K562 (cell line): ENCODE results near the gene SNRPA. TPM values are rescaled to one million over a fixed set of nuclear protein-coding genes. Genes with fewer than 3 reads are reported as not detected.

Experiments used
- BHLHE40 ChIP-seq: IDR thresholded peaks from 2 replicates; pipeline ENCODE4 v1.6.1; 2011; ENCODE audit warnings: low read length, improper control_type of control experiment
- CREB3L1 ChIP-seq: fragments of 450-650 bp; IDR thresholded peaks from 2 replicates; pipeline ENCODE4 v1.6.1; 2014; ENCODE audit warnings: low read depth, mild to moderate bottlenecking, moderate library complexity, borderline replicate concordance
- DPF2 ChIP-seq: fragments of 450-650 bp; IDR thresholded peaks from 2 replicates; pipeline ENCODE4 v1.6.1; 2016
- E4F1 ChIP-seq: fragments of 250-450 bp; sonication (Bioruptor Pico); IDR thresholded peaks from 2 replicates; pipeline ENCODE4 v1.5.0; 2021; ENCODE audit warnings: mild to moderate bottlenecking, borderline replicate concordance
- FOXA1 ChIP-seq: fragments of 450-650 bp; IDR thresholded peaks from 2 replicates; pipeline ENCODE4 v1.6.1; 2016; ENCODE audit warnings: mild to moderate bottlenecking, borderline replicate concordance
- GATAD2B ChIP-seq: fragments of 450-650 bp; IDR thresholded peaks from 2 replicates; pipeline ENCODE4 v1.6.1; 2017; ENCODE audit warnings: mild to moderate bottlenecking, borderline replicate concordance
- MTA3 ChIP-seq: fragments of 450-650 bp; formaldehyde crosslinking; IDR thresholded peaks from 2 replicates; pipeline ENCODE4 v1.6.1; 2017; ENCODE audit warnings: mild to moderate bottlenecking, borderline replicate concordance
- NFE2L1 ChIP-seq: fragments of 450-650 bp; IDR thresholded peaks from 2 replicates; pipeline ENCODE4 v1.6.1; 2016; ENCODE audit warnings: missing genetic modification characterization, low read depth, mild to moderate bottlenecking, missing compliant biosample characterization, moderate library complexity, borderline replicate concordance
- PHB2 ChIP-seq: fragments of 450-650 bp; IDR thresholded peaks from 2 replicates; pipeline ENCODE4 v1.6.1; 2017; ENCODE audit warnings: low read depth
- RBM25 ChIP-seq: fragments of 200-400 bp; formaldehyde crosslinking; IDR thresholded peaks from 2 replicates; pipeline ENCODE4 v1.6.1; 2018; ENCODE audit warnings: low read length, low read depth, moderate library complexity; ENCODE audit not compliant: severe bottlenecking
- RUNX1 ChIP-seq: sonication (generic); IDR thresholded peaks from 2 replicates; pipeline ENCODE4 v1.6.1; 2016; ENCODE audit warnings: antibody characterized with exemption, low read depth
- SMAD1 ChIP-seq: fragments of 150-350 bp; IDR thresholded peaks from 2 replicates; pipeline ENCODE4 v1.6.1; 2014; ENCODE audit warnings: low read length, low read depth; ENCODE audit not compliant: partially characterized antibody
- SPI1 ChIP-seq: IDR thresholded peaks from 2 replicates; pipeline ENCODE4 v1.6.1; 2011; ENCODE audit warnings: low read depth, low read length, control low read depth, borderline replicate concordance
- STAG1 ChIP-seq: sonication (generic); formaldehyde crosslinking; IDR thresholded peaks from 2 replicates; pipeline ENCODE4 v1.5.0; 2020; ENCODE audit warnings: missing genetic modification reagents, borderline replicate concordance
- TOE1 ChIP-seq, 2 experiments: fragments of 450-650 bp in 1 of 2; sonication (generic) in 1 of 2; formaldehyde crosslinking in 1 of 2; IDR thresholded peaks; 2 replicates each; pipeline versions ENCODE4 v1.7.1 to v1.8.0; 2016 to 2022; ENCODE audit warnings: borderline replicate concordance in 2 of 2, mild to moderate bottlenecking in 2 of 2, antibody characterized with exemption in 1 of 2, inconsistent platforms in 1 of 2, low read depth in 1 of 2, missing genetic modification reagents in 1 of 2, moderate library complexity in 1 of 2
- ZBTB7A ChIP-seq: IDR thresholded peaks from 2 replicates; pipeline ENCODE4 v1.6.1; 2011; ENCODE audit warnings: low read depth, mild to moderate bottlenecking, low read length, moderate library complexity, borderline replicate concordance; ENCODE audit not compliant: control insufficient read depth
- ZNF232 ChIP-seq: sonication (generic); formaldehyde crosslinking; IDR thresholded peaks from 2 replicates; pipeline ENCODE4 v1.8.0; 2022; ENCODE audit warnings: mild to moderate bottlenecking, missing genetic modification reagents
- ZNF24 ChIP-seq: fragments of 450-650 bp; IDR thresholded peaks from 2 replicates; pipeline ENCODE4 v1.6.1; 2016
- polyA plus RNA-seq, 8 experiments: library from polyadenylated mRNA; depleted of rRNA in 4 of 8; stranded (reverse) in 5 of 8; unstranded in 3 of 8; fragments of >200 nt; fragmentation: Nextera tagmentation in 2 of 8; fragmentation: Illumina TruSeq in 1 of 8; extraction: Ambion mirVana in 2 of 8; extraction: Trizol in 1 of 8; gene quantifications; 2 replicates each; pipeline versions ENCODE4 v1.2.1 to v1.2.3, GENCODE V29; 2011 to 2014; ENCODE audit warnings: inconsistent platforms in 1 of 8, missing spikeins in 1 of 8
- total RNA-seq, 7 experiments: library from RNA; depleted of rRNA in 6 of 7; stranded (reverse); fragments of >200 nt in 6 of 7; fragmentation: Illumina TruSeq in 2 of 7; extraction: Trizol in 2 of 7; gene quantifications; 2 replicates each; pipeline versions ENCODE4 v1.2.1 to v1.2.3, GENCODE V29; 2011 to 2021; ENCODE audit warnings: low replicate concordance in 1 of 7
- TF ChIP-seq, protein P1 (sequence below): fragments of 250-450 bp; sonication (Bioruptor Pico); IDR thresholded peaks from 2 replicates; pipeline ENCODE4 v1.6.1; 2021; ENCODE audit warnings: mild to moderate bottlenecking
- TF ChIP-seq, protein P2 (sequence below): fragments of 150-350 bp; IDR thresholded peaks from 2 replicates; pipeline ENCODE4 v1.6.1; 2014; ENCODE audit warnings: low read depth, mild to moderate bottlenecking, low read length, borderline replicate concordance

The SNRPA gene
- total and polyA plus RNA-seq, 9 of the 15 experiments (the other 6 are each of a cell fraction or from before 2014, with no cell fraction given) = 16.3 to 311 (median 193) TPM

GRCh38 chr19:40797963-40798682, 47.1 kb downstream of the SNRPA start (continued):
- TF ChIP-seq CREB3L1 (peak; percentile 79; the same call in 1 of the 2 replicates), DPF2 (peak; percentile 81), ZNF24 (no peak), FOXA1 (no peak), BHLHE40 (peak; percentile 71), ZBTB7A (no peak), E4F1 (CRISPR knock-in tag) (no peak), RBM25 (no peak), PHB2 (peak; percentile 26; the same call in 1 of the 2 replicates), GATAD2B (no peak), TOE1 (IDR thresholded peaks at IDR 0.05; ENCODE audit: borderline replicate concordance) (no peak), TOE1 (CRISPR knock-in tag; IDR thresholded peaks at IDR 0.05; ENCODE audit: borderline replicate concordance, low read depth) (no peak), ZNF232 (CRISPR knock-in tag) (no peak), RUNX1 (no peak), MTA3 (0 out of 2 replicates have a peak, but pooled peaks have one; percentile 50), STAG1 (CRISPR knock-in tag) (no peak), NFE2L1 (tag) (no peak), SMAD1 (peak; percentile 34), SPI1 (no peak)
- TF ChIP-seq, protein P1, sequence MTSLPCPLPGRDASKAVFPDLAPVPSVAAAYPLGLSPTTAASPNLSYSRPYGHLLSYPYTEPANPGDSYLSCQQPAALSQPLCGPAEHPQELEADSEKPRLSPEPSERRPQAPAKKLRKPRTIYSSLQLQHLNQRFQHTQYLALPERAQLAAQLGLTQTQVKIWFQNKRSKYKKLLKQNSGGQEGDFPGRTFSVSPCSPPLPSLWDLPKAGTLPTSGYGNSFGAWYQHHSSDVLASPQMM (CRISPR knock-in tag) = no peak
- TF ChIP-seq, protein P2, sequence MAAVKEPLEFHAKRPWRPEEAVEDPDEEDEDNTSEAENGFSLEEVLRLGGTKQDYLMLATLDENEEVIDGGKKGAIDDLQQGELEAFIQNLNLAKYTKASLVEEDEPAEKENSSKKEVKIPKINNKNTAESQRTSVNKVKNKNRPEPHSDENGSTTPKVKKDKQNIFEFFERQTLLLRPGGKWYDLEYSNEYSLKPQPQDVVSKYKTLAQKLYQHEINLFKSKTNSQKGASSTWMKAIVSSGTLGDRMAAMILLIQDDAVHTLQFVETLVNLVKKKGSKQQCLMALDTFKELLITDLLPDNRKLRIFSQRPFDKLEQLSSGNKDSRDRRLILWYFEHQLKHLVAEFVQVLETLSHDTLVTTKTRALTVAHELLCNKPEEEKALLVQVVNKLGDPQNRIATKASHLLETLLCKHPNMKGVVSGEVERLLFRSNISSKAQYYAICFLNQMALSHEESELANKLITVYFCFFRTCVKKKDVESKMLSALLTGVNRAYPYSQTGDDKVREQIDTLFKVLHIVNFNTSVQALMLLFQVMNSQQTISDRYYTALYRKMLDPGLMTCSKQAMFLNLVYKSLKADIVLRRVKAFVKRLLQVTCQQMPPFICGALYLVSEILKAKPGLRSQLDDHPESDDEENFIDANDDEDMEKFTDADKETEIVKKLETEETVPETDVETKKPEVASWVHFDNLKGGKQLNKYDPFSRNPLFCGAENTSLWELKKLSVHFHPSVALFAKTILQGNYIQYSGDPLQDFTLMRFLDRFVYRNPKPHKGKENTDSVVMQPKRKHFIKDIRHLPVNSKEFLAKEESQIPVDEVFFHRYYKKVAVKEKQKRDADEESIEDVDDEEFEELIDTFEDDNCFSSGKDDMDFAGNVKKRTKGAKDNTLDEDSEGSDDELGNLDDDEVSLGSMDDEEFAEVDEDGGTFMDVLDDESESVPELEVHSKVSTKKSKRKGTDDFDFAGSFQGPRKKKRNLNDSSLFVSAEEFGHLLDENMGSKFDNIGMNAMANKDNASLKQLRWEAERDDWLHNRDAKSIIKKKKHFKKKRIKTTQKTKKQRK = no peak
